Measurements from ENCODE around the gene KLHL25.

DNA sequence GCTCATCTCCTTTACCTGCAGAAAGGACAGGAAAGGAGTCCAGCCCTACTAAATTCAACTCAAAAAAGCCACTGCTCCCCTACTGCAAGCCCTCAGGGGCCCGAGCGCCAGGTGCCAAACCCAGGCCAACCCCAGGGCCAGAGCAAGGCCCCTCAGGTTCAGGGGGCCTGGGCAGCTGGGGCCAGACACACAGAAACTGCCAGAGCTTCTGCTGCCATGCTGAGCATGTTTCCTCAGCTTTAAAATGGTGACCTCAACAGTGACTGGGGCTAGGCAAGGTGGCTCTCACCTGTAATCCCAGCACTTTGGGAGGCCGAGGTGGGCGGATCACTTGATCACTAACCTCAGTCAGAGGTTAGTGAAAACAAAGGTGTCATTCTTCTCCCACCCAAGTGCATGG lies 38.8 kb downstream of the KLHL25 start:
- no peak for TF ChIP-seq ZNF274 (IDR thresholded peaks at IDR 0.05; ENCODE audit: low read depth, low read length)
- no peak for TF ChIP-seq SUZ12 (IDR thresholded peaks at IDR 0.05; ENCODE audit: extremely low read depth, insufficient read depth, insufficient read length)
- no peak for TF ChIP-seq YY1 (IDR thresholded peaks at IDR 0.05; ENCODE audit: insufficient read depth, insufficient read length)
